Endothelial cell of umbilical vein (primary cell): ENCODE results near the gene WAS. TPM values are rescaled to one million over a fixed set of nuclear protein-coding genes. Genes with fewer than 3 reads are reported as not detected.

ENCODE experiments used
- BruUV-seq: library from RNA; stranded (reverse); fragments of 400-500 nt; replicated peaks from 2 replicates; lab custom pipeline; 2021; lab: Mats Ljungman, UMichigan
- CTCF ChIA-PET: fragments of 300-600, 350-600 bp; sonication (Branson Sonifier 250); formaldehyde crosslinking; loops from one replicate; lab custom pipeline; 2021; ENCODE audit warnings: antibody characterized with exemption, inconsistent platforms; lab: Charles Lee
- POLR2A ChIA-PET: fragments of 300-600, 350-600 bp; sonication (Branson Sonifier 250); formaldehyde crosslinking; loops from one replicate; lab custom pipeline; 2021; ENCODE audit warnings: antibody characterized with exemption, inconsistent platforms; lab: Charles Lee
- DNase-seq: peaks from one replicate; pipeline ENCODE4 v3.0.0-alpha.2; 2011; ENCODE audit warnings: low read depth, low spot score
- FAIRE-seq: peaks from 2 replicates; lab custom pipeline; 2011; peaks lifted over from hg19 to GRCh38; lab: Jason Lieb, UNC
- H2AFZ ChIP-seq: 2 replicates; pipeline ENCODE4 v1.6.0; 2012; ENCODE audit warnings: low read depth, low read length, control low read depth, inconsistent platforms
- H3K27ac ChIP-seq: 2 replicates; pipeline ENCODE4 v1.5.1; 2011; ENCODE audit warnings: low read depth, mild to moderate bottlenecking, control low read depth, low read length, moderate library complexity; ENCODE audit not compliant: insufficient read depth
- H3K27me3 ChIP-seq, 2 experiments: 2 replicates each; pipeline versions ENCODE4 v1.6.0 to v1.6.1; 2011; ENCODE audit warnings: low read length in 2 of 2, mixed read lengths in 1 of 2; ENCODE audit not compliant: control insufficient read depth in 2 of 2, insufficient read depth in 2 of 2
- H3K36me3 ChIP-seq, 2 experiments: 2 replicates in 1 of 2; 3 replicates in 1 of 2; pipeline ENCODE4 v1.5.1; 2011; ENCODE audit warnings: low read length in 2 of 2, mild to moderate bottlenecking in 1 of 2, moderate library complexity in 1 of 2; ENCODE audit not compliant: control insufficient read depth in 2 of 2, insufficient read depth in 2 of 2; ENCODE audit errors: extremely low read depth in 1 of 2
- H3K4me1 ChIP-seq: 3 replicates; pipeline ENCODE4 v1.5.1; 2011; ENCODE audit warnings: mild to moderate bottlenecking, low read length; ENCODE audit not compliant: control insufficient read depth, insufficient read depth; ENCODE audit errors: extremely low read depth
- H3K4me2 ChIP-seq: 2 replicates; pipeline ENCODE4 v1.6.1; 2011; ENCODE audit warnings: low read length, control low read depth, mixed read lengths; ENCODE audit not compliant: insufficient read depth
- H3K4me3 ChIP-seq, 3 experiments: fragments of 200-600 bp in 1 of 3; sonication (generic), shearing (Covaris generic) in 1 of 3; replicated peaks in 1 of 3; 2 replicates each; pipeline ENCODE4 v1.5.1; 2011 to 2016; ENCODE audit warnings: control low read depth in 3 of 3, low read length in 3 of 3, mild to moderate bottlenecking in 2 of 3, inconsistent platforms in 1 of 3, low read depth in 1 of 3, moderate library complexity in 1 of 3; ENCODE audit not compliant: insufficient read depth in 1 of 3
- H3K79me2 ChIP-seq: 2 replicates; pipeline ENCODE4 v1.6.0; 2012; ENCODE audit warnings: low read length, inconsistent platforms; ENCODE audit not compliant: control insufficient read depth, insufficient read depth
- H3K9ac ChIP-seq: replicated peaks from 2 replicates; pipeline ENCODE3; 2011; ENCODE audit warnings: low read length, control low read depth; ENCODE audit not compliant: insufficient read depth; ENCODE audit errors: extremely low read depth
- H3K9me1 ChIP-seq: replicated peaks from 3 replicates; pipeline ENCODE4 v1.6.0; 2011; ENCODE audit warnings: mild to moderate bottlenecking, low read length; ENCODE audit not compliant: control insufficient read depth, insufficient read depth; ENCODE audit errors: extremely low read depth
- H3K9me3 ChIP-seq: replicated peaks from 2 replicates; pipeline ENCODE4 v1.5.1; 2012; ENCODE audit warnings: low read length, inconsistent platforms; ENCODE audit not compliant: control insufficient read depth, insufficient read depth
- H4K20me1 ChIP-seq: replicated peaks from 2 replicates; pipeline ENCODE3; 2011; ENCODE audit warnings: mild to moderate bottlenecking, low read length; ENCODE audit not compliant: control insufficient read depth, insufficient read depth; ENCODE audit errors: extremely low read depth
- CTCF ChIP-seq, 2 donors: IDR thresholded peaks; 1 replicate in 1 of 2; 2 replicates in 1 of 2; pipeline ENCODE4 v1.5.1; 2011; ENCODE audit warnings: low read length in 2 of 2, mild to moderate bottlenecking in 2 of 2, moderate library complexity in 2 of 2, control low read depth in 1 of 2, inconsistent platforms in 1 of 2, low read depth in 1 of 2; ENCODE audit not compliant: insufficient read depth in 1 of 2; ENCODE audit errors: extremely low read depth in 1 of 2
- GATA2 ChIP-seq: IDR thresholded peaks from 2 replicates; pipeline ENCODE4 v1.7.0; 2011; ENCODE audit warnings: low read depth, mild to moderate bottlenecking, moderate library complexity, mixed read lengths, low read length; ENCODE audit not compliant: insufficient read length, insufficient read depth
- JUN ChIP-seq: IDR thresholded peaks from 2 replicates; pipeline ENCODE4 v1.6.1; 2011; ENCODE audit warnings: borderline replicate concordance, low read depth; ENCODE audit not compliant: insufficient read length, insufficient read depth
- MAX ChIP-seq: IDR thresholded peaks from 2 replicates; pipeline ENCODE4 v1.6.1; 2011; ENCODE audit not compliant: insufficient read depth, insufficient read length
- POLR2A ChIP-seq: IDR thresholded peaks from 2 replicates; pipeline ENCODE4 v1.6.1; 2012; ENCODE audit warnings: low read depth, mild to moderate bottlenecking, control low read depth, low read length
- POLR2AphosphoS5 ChIP-seq: IDR thresholded peaks from 2 replicates; pipeline ENCODE4 v1.6.1; 2012; ENCODE audit warnings: low read depth, mild to moderate bottlenecking, control low read depth, low read length, moderate library complexity; ENCODE audit not compliant: insufficient read depth
- dilution Hi-C: fragments of 300-500 bp; cut with MboI; formaldehyde crosslinking; loops from one replicate; pipeline ENCODE4 v1.15.0; 2019; ENCODE audit warnings: low sequenced_read_pairs; ENCODE audit not compliant: extremely low pct_ligation_motif_present
- intact Hi-C: fragments of 100-400 bp; cut with micrococcal nuclease; formaldehyde crosslinking; loops from one replicate; pipeline ENCODE4 v1.10.0; 2022
- polyA plus RNA-seq, 4 experiments: library from polyadenylated mRNA; depleted of rRNA in 3 of 4; stranded (reverse) in 3 of 4; unstranded in 1 of 4; fragments of >200 nt; gene quantifications; 2 replicates each; pipeline versions ENCODE4 v1.2.1 to v1.2.3, GENCODE V29; 2011 to 2012; ENCODE audit warnings: missing spikeins in 1 of 4
- total RNA-seq: library from RNA; stranded (reverse); gene quantifications from 2 replicates; pipeline ENCODE4 v1.2.3, GENCODE V29; 2021

WAS gene
- total and polyA plus RNA-seq, 2 donors (not counting 3 experiments of a cell fraction or from before 2014, with no cell fraction given), result 0.73 TPM; not detected in 1

- no TSS peak for BruUV-seq
- CTCF ChIA-PET, result no interaction called here
- H2AFZ ChIP-seq, result no peak overlapping the region
- H3K4me3 ChIP-seq, result no peak overlapping the region
- POLR2A ChIA-PET, result no interaction called here
- TF ChIP-seq MAX (no peak), POLR2AphosphoS5 (no peak), GATA2 (no peak), CTCF (IDR thresholded peaks at IDR 0.05; ENCODE audit: extremely low read depth in 1 of 2, insufficient read depth in 1 of 2, low read depth in 1 of 2, low read length in 2 of 2) (no peak), JUN (no peak), POLR2A (no peak)
- no peaks in the 10 kb centered on the region for H3K4me1 ChIP-seq
- no peaks in the 10 kb centered on the region for H3K9me1 ChIP-seq
- no peak overlapping the region for H3K9ac ChIP-seq
- no peaks in the 10 kb centered on the region for H3K9me3 ChIP-seq
- H4K20me1 ChIP-seq, result no peaks in the 10 kb centered on the region
- H3K4me2 ChIP-seq, result no peak overlapping the region
- dilution Hi-C loops, result no loop called here
- H3K79me2 ChIP-seq, result peaks cover 8% of the 10 kb centered on the region
- DNase-seq (no peak), FAIRE-seq (no peak)
- H3K27ac ChIP-seq, result no peak overlapping the region
- H3K27me3 ChIP-seq, result no peaks in the 10 kb centered on the region
- peaks cover 4 to 7% of the 10 kb centered on the region in 2 experiments for H3K36me3 ChIP-seq
- intact Hi-C loops, result no loop called here
Measured at GRCh38 chrX:48705871-48706270, 22.3 kb downstream of the WAS start.
